Ureter (tissue), 1 donor: ENCODE results near the gene IL1RAPL1. TPM values are rescaled to one million over a fixed set of nuclear protein-coding genes. Genes with fewer than 3 reads are reported as not detected.

ENCODE experiments used
- DNase-seq: peaks from one replicate; pipeline ENCODE4 v3.0.0-alpha.2; 2020; ENCODE audit warnings: low spot score
- total RNA-seq: library from RNA; stranded (reverse); gene quantifications from one replicate; pipeline ENCODE4 v1.2.4, GENCODE V29; 2023
- donor health status: DM: yes; HTN: yes; CAD: no.

The IL1RAPL1 gene
- total RNA-seq, 1 donor from 2014 or later = 0.49 TPM

DNA sequence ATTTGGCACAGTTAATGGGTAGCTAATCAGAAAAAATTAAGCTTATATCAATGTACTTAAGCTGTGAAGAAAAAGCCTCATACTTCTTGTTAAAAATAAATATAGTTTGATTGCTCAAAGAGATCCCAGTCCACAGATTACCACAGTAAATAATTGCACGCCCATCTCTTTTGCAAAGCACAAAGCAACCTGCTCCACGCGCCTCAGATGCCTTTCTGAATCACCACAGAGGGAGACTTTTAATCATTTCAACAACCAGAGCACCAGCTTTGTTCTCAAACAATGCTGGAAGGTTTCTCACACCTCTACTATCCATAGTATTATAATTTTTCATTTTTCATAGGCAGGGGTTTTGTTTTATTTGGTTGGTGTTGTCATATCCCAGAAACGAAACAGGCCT lies 1289.5 kb downstream of the IL1RAPL1 start:
- no peak for DNase-seq

DNA sequence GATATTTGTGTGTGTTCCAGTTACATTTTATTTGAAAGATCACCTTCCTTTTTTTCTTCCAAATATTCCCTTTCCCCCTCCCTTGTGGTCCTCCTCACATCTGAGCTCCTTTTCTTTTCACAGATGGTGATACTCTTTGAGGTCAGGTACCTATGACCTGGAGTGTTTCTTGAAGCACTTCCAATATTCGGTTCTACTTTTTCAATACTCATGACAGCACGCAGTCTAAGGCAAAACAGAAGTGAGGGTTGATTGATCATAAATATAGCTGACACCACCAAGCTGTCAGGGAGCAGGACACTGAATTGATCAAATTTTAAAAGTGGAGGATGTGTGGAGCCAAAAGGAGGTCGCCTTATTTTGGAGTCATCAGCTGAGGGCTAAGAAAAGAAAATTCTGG lies 1293.7 kb downstream of the IL1RAPL1 start:
- DNase-seq = no peak

DNA sequence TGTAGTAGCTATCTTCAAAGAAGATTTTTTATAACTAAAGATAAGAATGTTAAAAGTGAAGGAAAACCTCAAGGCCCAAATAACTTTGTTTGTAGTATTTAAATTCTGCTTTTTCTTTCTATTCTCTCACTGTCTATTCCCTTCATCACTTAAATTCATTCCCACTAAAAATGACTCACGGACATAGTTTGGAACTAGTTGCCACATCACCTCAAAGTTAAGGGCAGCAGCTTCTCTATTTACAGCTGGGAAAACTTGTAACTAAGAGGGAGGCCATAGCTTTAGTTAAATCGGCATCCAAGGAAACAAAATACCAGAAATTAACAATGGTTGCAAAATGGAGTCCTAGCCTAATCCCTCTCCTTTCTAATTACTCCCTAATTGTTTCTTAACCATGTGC lies 1302.8 kb downstream of the IL1RAPL1 start:
- no peak for DNase-seq

DNA sequence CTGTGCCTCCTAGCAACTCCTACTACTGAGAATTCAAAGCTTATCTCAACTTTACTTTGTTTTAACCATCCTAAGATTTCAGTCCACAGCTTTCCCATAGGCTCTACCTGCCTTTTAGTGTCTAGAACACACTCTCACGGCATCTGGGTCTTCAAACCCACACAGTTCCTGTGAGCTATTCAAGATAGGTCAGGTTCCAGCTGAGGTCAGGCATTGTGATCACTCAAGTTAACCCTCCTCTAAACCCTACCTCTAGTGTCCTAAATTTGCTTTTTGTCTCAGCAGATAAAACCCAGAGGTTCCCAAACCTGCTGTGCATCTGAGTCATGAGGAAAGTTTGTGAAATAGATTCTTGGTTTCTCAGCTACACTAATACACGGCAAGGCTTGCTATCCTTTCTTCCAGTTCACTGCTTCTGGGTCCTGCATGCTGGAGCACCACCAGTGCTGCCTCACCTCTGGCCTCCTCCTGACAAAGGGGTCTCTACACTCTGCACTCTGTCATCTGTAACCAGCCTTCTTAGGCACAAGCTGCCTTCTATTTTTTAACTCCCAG lies 1303.5 kb downstream of the IL1RAPL1 start:
- no peak for DNase-seq

DNA sequence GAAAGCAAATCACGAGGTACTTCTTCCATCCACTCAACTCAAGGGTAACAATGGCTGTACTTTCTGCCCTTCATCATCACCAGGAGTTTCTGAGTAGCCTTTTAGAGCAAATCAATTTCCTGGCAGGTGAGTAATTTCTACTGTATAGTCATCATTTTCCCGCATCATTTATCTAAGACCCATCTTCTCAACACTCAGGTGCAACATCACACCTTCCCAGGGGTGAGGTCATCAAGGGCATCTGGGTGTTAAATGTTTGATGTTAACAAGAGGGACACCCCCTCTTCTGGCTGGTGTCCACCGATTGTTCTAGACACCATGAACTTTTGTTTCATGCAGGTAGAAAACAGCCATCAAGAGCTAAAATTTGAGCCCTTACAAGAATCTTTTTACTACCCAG lies 1314.8 kb downstream of the IL1RAPL1 start:
- DNase-seq = no peak

DNA sequence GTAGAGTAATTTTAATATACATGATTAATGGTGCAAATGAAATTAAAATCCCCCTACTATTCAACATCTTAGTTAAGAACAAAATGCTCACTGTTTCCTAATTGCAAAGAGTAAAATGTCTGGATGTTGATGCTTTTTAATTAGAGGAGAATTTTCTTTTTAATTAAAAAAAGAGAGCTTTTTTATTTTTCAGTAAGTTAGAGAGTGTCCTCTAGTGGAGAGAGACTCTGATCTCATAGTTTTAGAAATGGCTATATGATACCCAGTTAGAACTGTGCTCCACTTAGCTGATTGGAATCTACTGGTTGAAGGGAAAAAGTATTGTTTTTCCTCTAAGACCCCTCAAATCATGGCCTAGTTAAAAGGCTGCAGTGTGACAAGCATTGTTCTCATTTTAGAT lies 1316.1 kb downstream of the IL1RAPL1 start:
- no peak for DNase-seq

DNA sequence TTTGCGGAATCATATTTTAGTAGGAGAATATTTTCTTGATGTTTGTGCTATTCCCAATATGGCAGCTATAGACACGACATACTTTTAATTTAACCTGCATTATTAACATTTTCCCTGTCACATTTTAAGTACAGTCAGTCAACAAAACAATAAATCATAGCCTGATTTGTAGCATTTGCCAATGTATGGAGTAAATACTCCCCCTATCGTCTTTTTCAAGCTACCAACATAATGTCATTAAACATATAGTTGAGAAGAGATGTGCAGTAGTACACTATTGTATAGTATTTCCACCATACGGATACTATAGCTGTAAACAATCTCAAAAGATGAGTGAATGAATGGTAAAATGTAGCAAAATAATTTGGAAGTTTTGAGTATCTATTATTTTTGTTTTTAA lies 1324.4 kb downstream of the IL1RAPL1 start:
- no peak for DNase-seq

DNA sequence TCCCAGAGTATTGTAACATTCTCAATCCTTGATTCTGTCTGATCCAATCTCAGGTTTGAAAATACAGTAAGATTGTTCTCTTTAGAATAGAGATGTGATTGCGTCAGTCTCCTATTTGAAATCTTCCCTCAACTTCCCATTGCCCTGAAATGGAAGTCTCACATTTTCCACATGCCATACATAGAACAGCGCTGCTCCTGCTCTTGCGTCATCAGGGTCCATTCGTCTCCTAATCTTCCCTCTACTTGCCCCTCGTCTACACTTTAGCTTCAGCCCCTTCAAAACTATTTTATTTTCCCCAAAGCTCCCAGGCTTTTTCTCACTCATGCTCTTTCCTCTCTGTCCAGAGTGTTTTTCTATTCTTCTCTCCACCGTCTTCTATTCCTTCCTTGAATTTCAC lies 1326.4 kb downstream of the IL1RAPL1 start:
- DNase-seq = no peak

DNA sequence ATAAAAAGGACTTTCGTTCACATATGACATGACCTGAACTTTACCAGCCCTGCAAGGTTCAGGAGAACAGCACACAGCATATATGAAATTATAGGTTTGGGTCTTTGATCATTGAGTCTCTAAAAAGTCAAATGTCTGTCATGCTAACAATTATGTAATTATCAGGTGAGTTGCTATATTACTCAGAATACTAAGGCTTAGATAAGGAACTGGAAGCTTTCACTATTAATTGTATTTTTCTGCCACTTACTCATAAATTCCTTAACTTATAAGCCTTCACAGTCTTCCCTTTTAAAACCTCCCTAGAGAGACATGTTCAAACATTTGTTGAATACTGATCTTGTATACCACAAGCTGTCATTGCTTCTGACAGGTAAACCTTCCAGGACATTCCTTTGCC lies 1335.4 kb downstream of the IL1RAPL1 start:
- DNase-seq = no peak

DNA sequence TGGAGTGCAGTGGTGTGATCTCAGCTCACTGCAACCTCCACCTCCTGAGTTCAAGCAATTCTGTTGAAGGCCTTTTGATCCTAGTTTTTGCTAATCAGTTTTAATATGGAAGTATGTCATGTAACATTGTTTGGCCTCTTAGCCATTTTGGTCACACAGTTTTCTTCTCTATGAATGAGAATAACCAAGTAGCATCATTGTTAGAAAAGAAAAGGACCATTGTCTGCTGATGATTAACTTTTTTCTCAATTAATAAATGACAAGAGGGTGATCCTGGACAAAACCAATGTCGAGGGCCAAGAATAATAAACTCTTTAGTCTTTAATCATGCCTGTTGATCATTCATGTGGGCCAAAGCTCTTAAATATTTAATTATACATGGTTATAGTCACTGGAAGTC lies 1338.8 kb downstream of the IL1RAPL1 start:
- no peak for DNase-seq

DNA sequence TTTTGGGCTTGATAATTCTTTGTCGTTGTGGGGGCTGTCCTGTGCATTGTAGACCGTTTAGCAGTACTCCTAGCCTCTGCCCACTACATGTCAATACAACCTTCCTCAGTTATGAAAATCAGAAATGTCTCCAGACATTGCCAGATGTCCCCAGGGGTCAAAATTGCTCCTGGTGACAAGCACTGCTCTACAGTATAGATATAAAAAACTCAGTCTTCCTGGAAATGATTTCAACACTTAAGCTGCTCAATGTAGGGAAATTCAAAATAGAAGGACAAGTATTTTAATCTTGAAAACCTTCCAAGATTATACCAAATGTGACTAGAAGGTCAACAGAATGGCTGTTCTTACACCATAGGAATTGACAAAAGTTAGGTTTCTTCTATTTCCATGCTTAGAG lies 1339.4 kb downstream of the IL1RAPL1 start:
- no peak for DNase-seq

DNA sequence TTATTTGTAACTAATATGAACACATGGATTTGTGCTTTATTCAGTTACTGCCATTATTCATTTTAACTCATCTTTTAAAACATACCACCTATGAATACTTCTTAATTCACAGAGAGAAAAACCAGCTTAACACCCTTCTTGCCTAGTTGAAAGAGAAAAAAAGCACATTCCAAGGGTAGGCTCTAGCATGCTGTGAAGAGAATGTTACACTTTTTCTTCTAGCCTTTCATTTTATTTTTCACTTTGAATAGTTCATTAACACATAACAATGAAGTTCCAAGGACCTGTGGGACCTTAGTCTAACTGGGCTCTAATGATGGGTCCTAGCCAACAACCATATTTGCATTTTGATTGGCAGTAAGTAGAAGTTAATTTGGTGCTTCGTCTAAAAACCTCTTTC lies 1348.2 kb downstream of the IL1RAPL1 start:
- no peak for DNase-seq

DNA sequence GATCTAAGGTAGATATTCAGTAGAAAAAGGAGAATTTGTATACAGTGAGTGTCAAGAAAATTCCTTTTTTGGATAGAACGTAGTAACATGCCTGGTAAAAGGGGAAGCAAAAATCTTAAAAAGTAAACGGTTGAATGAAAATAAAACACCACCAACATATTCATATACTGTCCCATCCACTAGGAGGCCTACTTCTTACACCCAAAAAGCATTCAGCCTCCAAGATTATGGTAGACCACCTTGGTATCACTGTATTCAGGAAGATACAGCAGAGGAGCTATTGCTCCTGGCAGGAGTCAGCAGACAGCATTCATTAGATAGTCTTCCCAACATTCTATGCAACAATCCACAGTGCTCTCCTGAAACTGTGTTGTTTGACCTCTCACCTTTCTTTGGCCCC lies 1353.5 kb downstream of the IL1RAPL1 start:
- DNase-seq = no peak

DNA sequence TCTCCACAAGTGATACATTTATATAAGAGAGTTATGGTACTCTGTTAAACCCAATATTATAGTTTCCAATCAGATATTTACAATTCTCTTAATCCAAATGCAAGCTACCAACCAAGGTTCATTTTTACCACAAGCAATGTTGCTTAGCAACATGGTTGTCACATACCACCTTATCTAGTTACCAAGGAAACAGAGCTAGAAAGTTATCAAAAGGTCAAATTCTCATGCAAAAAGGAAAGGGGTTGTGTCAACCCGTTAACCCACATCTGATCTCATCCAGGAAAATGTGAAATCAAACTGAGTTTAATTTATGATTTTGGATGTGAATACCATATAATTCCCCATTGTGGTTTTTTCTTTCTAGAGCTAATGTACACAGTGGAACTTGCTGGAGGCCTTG lies 1354.0 kb downstream of the IL1RAPL1 start:
- DNase-seq = no peak

DNA sequence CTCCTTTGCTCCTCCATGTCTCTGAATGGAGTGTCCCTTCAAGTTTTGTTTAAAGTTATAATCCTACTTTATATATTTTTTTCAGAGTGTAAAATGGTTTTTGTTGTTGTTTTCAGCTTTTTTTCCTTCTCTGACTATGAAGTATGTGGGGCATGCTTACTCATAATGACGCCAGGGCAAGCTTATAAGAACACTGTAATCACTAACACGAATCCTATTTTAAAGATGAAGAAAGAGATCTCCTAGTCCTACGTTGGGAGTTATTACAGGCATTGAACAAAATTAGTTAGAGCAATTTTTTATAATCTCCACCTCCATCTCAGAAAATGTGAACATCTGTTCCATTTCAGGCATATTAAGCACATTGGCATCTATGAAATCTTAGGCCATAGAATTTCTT lies 1360.0 kb downstream of the IL1RAPL1 start:
- no peak for DNase-seq

DNA sequence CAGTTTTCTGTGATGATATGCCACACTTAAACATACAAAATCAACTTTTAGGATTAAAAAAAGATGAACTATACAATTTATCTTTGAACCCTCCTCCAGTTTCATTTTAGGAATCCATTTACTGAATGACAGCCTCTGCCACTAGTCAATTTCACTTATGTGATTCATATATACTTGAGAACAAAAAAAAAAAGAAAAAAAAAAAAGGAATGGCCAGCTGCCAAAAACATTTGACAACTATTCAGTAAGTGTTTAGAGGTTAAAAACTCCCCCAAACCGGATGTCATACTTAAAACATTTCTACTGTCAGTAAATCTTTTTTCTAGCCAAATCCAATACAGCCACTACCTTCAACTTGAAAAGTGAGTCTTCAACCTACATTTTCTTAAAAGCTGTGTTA lies 1361.4 kb downstream of the IL1RAPL1 start:
- no peak for DNase-seq

DNA sequence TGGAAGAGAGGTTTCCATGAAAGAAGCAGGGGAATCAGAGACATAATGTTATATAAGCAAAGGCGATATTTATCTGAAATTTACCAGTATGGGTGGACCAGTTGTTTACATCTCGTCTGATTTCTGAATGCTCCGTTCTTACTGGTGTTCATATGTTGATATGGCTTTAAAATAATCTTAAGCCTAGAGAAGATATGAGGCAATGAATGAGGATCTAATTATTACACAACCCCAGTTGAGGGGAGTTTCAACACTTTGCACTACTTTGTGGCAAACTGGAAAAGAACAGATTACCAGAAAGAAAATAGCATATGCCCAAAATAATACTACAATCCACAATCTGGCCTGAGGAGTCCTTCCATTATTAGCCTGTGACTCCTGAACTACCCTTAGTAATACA lies 1364.8 kb downstream of the IL1RAPL1 start:
- DNase-seq = no peak

DNA sequence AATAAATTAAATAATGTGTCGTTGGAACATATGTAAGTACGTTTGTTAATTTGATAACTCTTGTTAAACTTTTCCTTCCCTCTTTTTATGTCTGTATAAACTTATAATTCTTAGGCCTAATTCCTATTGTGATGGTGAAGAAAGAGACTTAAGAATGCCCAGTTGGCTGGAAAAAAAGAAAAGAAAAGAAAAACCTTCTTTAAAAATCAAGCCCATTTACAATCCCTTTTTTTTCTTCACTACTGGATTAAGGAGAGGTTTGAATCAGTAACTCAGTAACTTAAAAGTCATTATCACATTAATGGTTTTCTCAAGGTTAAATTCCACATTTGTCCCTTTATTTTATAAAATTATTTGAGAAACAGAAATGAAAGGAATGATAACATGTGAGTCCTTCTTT lies 1374.8 kb downstream of the IL1RAPL1 start:
- no peak for DNase-seq

DNA sequence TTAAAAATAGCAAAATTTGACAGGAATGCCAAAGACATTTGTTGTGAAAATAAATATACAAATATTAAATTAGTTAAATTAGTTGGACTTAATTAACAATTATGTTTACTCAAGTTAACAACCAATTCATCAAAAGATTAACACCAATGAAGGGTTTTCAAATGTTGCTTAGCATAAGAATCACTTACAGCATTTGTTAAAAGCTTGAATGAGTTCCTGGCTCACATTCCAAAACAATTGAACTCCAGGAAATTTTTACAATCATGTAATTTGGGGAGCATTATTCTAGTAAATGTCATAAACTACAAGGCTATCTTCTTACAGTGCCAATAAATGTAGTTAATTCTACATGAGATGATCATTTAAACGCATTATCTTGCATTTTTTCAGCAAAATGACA lies 1378.4 kb downstream of the IL1RAPL1 start:
- DNase-seq = no peak

DNA sequence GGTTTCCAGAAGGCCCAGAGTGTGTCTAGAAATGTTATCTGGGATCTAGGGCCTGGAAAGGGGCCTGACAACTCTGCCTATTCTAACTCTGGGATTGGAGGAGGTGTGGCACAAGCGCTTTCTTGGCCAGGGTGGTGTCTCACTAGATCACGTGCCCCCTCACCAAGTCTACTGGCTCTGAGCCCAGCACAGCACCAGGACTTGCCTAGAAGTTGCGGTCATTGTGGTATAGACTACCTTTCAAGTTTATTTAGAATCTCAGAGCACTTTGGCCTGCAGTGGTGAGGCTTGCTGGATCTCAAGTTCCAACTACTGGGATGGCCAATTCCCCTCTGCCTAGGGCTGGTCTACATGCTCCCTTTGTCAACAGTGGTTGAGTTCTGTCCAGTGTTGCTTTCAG lies 1404.8 kb downstream of the IL1RAPL1 start:
- DNase-seq = no peak

DNA sequence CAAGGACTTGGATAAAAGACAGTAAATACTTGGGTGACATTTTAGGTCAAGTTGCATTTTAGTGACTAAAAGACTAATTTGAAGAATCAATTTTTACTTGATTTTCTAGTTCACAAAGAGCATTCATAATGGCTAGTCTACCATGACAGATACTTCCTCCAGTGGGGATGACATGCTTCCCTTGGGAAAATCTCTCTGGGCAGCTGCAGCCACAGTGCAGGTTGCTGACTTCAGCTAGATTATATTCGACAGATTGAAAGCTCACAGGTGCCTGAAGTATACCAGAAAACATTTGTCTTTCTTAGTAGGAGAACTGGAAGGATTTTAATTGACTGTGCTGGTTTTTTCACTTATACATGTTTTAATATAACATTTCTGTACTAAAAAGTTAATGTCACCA lies 1418.6 kb downstream of the IL1RAPL1 start:
- no peak for DNase-seq
